Measurements from ENCODE around the gene NTM. TPM values are rescaled to one million over a fixed set of nuclear protein-coding genes. Genes with fewer than 3 reads are reported as not detected.

The NTM gene
- total and polyA plus RNA-seq, 2 experiments from 2014 or later: 2.2 to 4.9 TPM

GRCh38 chr11:131868629-131869507, 498.5 kb downstream of the NTM start:
- no peak overlapping the region for H3K4me3 ChIP-seq
- no peaks in the 10 kb centered on the region for H3K9me3 ChIP-seq (ENCODE audit: low read depth)
- H3K4me2 ChIP-seq: no peak overlapping the region
- H4K20me1 ChIP-seq (ENCODE audit: insufficient read depth, poor library complexity, severe bottlenecking): no peaks in the 10 kb centered on the region
- no peaks in the 10 kb centered on the region for H3K79me2 ChIP-seq
- TF ChIP-seq CTCF (IDR thresholded peaks at IDR 0.05; ENCODE audit: poor library complexity) (no peak), EZH2phosphoT487 (IDR thresholded peaks at IDR 0.05; ENCODE audit: low read depth, severe bottlenecking, unreplicated experiment) (no peak), EZH2 (IDR thresholded peaks at IDR 0.05; ENCODE audit: borderline replicate concordance) (no peak)
- H3K4me1 ChIP-seq (ENCODE audit: insufficient read depth): no peaks in the 10 kb centered on the region
- WGBS (ENCODE audit: low lambda C conversion rate, missing lambda C conversion rate): 88% methylated on average over 18 of the region's 18 CpGs
- H3K36me3 ChIP-seq (replicated peaks; ENCODE audit: insufficient read depth, low read depth): no peaks in the 10 kb centered on the region
- no peak for DNase-seq (ENCODE audit: low spot score)
- no peaks in the 10 kb centered on the region for H3K9me2 ChIP-seq (replicated peaks; ENCODE audit: insufficient read depth)
- H3K27me3 ChIP-seq: peaks cover 12% of the 10 kb centered on the region
- H2AFZ ChIP-seq: no peak overlapping the region
- H3K27ac ChIP-seq: no peak overlapping the region

GRCh38 chr11:131870305-131870704, 499.9 kb downstream of the NTM start:
- H3K27ac ChIP-seq: no peak overlapping the region
- DNase-seq (ENCODE audit: low spot score): no peak
- H3K9me2 ChIP-seq (replicated peaks; ENCODE audit: insufficient read depth): no peaks in the 10 kb centered on the region
- TF ChIP-seq EZH2phosphoT487 (IDR thresholded peaks at IDR 0.05; ENCODE audit: low read depth, severe bottlenecking, unreplicated experiment): no peak
- no peaks in the 10 kb centered on the region for H3K9me3 ChIP-seq (ENCODE audit: low read depth)
- H3K27me3 ChIP-seq: peaks cover 12% of the 10 kb centered on the region
- H3K4me3 ChIP-seq: no peak overlapping the region
- no peaks in the 10 kb centered on the region for H4K20me1 ChIP-seq (ENCODE audit: insufficient read depth, poor library complexity, severe bottlenecking)
- 85% methylated on average over 2 of the region's 2 CpGs for WGBS (ENCODE audit: low lambda C conversion rate, missing lambda C conversion rate)
- no peaks in the 10 kb centered on the region for H3K36me3 ChIP-seq (replicated peaks; ENCODE audit: insufficient read depth, low read depth)
- no peak overlapping the region for H2AFZ ChIP-seq
- H3K4me1 ChIP-seq (ENCODE audit: insufficient read depth): no peaks in the 10 kb centered on the region
- no peaks in the 10 kb centered on the region for H3K79me2 ChIP-seq
- no peak overlapping the region for H3K4me2 ChIP-seq

GRCh38 chr11:131871006-131871405, 500.6 kb downstream of the NTM start:
- Histone ChIP-seq H3K4me1 (ENCODE audit: insufficient read depth) (no peaks in the 10 kb centered on the region), H3K27ac (no peak overlapping the region), H3K36me3 (replicated peaks; ENCODE audit: insufficient read depth, low read depth) (no peaks in the 10 kb centered on the region), H3K4me3 (no peak overlapping the region), H2AFZ (no peak overlapping the region), H3K9me3 (ENCODE audit: low read depth) (no peaks in the 10 kb centered on the region), H3K79me2 (no peaks in the 10 kb centered on the region), H3K27me3 (peaks cover 12% of the 10 kb centered on the region), H4K20me1 (ENCODE audit: insufficient read depth, poor library complexity, severe bottlenecking) (no peaks in the 10 kb centered on the region), H3K4me2 (no peak overlapping the region), H3K9me2 (replicated peaks; ENCODE audit: insufficient read depth) (no peaks in the 10 kb centered on the region)
- no peak for DNase-seq (ENCODE audit: low spot score)
- no peak for TF ChIP-seq EZH2phosphoT487 (IDR thresholded peaks at IDR 0.05; ENCODE audit: low read depth, severe bottlenecking, unreplicated experiment)
- TF ChIP-seq EZH2 (IDR thresholded peaks at IDR 0.05; ENCODE audit: borderline replicate concordance): no peak
- no peak for TF ChIP-seq CTCF (IDR thresholded peaks at IDR 0.05; ENCODE audit: poor library complexity)
- WGBS (ENCODE audit: low lambda C conversion rate, missing lambda C conversion rate): 69% methylated on average over 2 of the region's 2 CpGs

- Histone ChIP-seq H3K36me3 (replicated peaks; ENCODE audit: insufficient read depth, low read depth) (no peaks in the 10 kb centered on the region), H3K9me2 (replicated peaks; ENCODE audit: insufficient read depth) (no peaks in the 10 kb centered on the region), H3K4me3 (no peak overlapping the region), H2AFZ (no peak overlapping the region), H3K79me2 (no peaks in the 10 kb centered on the region), H4K20me1 (ENCODE audit: insufficient read depth, poor library complexity, severe bottlenecking) (no peaks in the 10 kb centered on the region), H3K27me3 (peaks cover 21% of the 10 kb centered on the region), H3K4me2 (no peak overlapping the region), H3K4me1 (ENCODE audit: insufficient read depth) (no peaks in the 10 kb centered on the region), H3K9me3 (ENCODE audit: low read depth) (no peaks in the 10 kb centered on the region), H3K27ac (no peak overlapping the region)
- no peak for TF ChIP-seq CTCF (IDR thresholded peaks at IDR 0.05; ENCODE audit: poor library complexity)
- no peak for TF ChIP-seq EZH2phosphoT487 (IDR thresholded peaks at IDR 0.05; ENCODE audit: low read depth, severe bottlenecking, unreplicated experiment)
- TF ChIP-seq EZH2 (IDR thresholded peaks at IDR 0.05; ENCODE audit: borderline replicate concordance): no peak
- DNase-seq (ENCODE audit: low spot score): no peak
These were observed 503.7 kb downstream of the NTM start for GRCh38 chr11:131874070-131874469.

Measured in hepatocyte (in vitro differentiated cells).